DOHH2 (cell line): Measurements from ENCODE around the gene UBE2L3.

ENCODE experiments used
- H3F3A ChIP-seq: fragments of 200-600 bp; sonication (generic), shearing (Covaris generic); 2 replicates; pipeline ENCODE4 v1.6.0; 2016; ENCODE audit warnings: antibody characterized with exemption, mild to moderate bottlenecking; ENCODE audit not compliant: control insufficient read depth, insufficient read depth
- H3K27ac ChIP-seq: fragments of 200-600 bp; sonication (generic); 2 replicates; pipeline ENCODE4 v1.5.1; 2014; ENCODE audit warnings: low read depth, mild to moderate bottlenecking, low read length, moderate library complexity
- H3K27me3 ChIP-seq: fragments of 200-600 bp; sonication (generic); 2 replicates; pipeline ENCODE4 v1.6.1; 2014; ENCODE audit warnings: mild to moderate bottlenecking, low read length, mixed read lengths; ENCODE audit not compliant: control insufficient read depth
- H3K36me3 ChIP-seq: fragments of 200-600 bp; sonication (generic); 2 replicates; pipeline ENCODE4 v1.6.1; 2014; ENCODE audit warnings: mild to moderate bottlenecking, low read length, moderate library complexity, mixed read lengths; ENCODE audit not compliant: control insufficient read depth
- H3K4me1 ChIP-seq: fragments of 200-600 bp; sonication (generic); 2 replicates; pipeline ENCODE4 v1.6.1; 2014; ENCODE audit warnings: mild to moderate bottlenecking, low read length, mixed read lengths; ENCODE audit not compliant: control insufficient read depth
- H3K4me2 ChIP-seq: fragments of 200-600 bp; sonication (generic); 2 replicates; pipeline ENCODE4 v1.6.0; 2014; ENCODE audit warnings: mild to moderate bottlenecking, low read length, moderate library complexity
- H3K4me3 ChIP-seq: fragments of 200-600 bp; sonication (generic); 2 replicates; pipeline ENCODE4 v1.5.1; 2014; ENCODE audit warnings: mild to moderate bottlenecking, low read length, mixed read lengths
- H3K79me2 ChIP-seq: fragments of 200-600 bp; sonication (generic); 2 replicates; pipeline ENCODE4 v1.6.1; 2014; ENCODE audit warnings: mild to moderate bottlenecking, low read length, mixed read lengths; ENCODE audit not compliant: control insufficient read depth
- H3K9me2 ChIP-seq: fragments of 200-600 bp; sonication (generic); replicated peaks from 2 replicates; pipeline ENCODE4 v1.6.1; 2014; ENCODE audit warnings: mild to moderate bottlenecking, low read length, mixed read lengths; ENCODE audit not compliant: control insufficient read depth
- H3K9me3 ChIP-seq: fragments of 200-600 bp; sonication (generic); 2 replicates; pipeline ENCODE4 v1.6.1; 2014; ENCODE audit warnings: antibody characterized with exemption, low read length, mixed read lengths; ENCODE audit not compliant: control insufficient read depth, insufficient read depth
- H4K20me1 ChIP-seq: fragments of 200-600 bp; sonication (generic); 2 replicates; pipeline ENCODE4 v1.6.0; 2014; ENCODE audit warnings: low read depth, mild to moderate bottlenecking, antibody characterized with exemption, low read length, moderate library complexity; ENCODE audit not compliant: control insufficient read depth, insufficient read depth
- EZH2phosphoT487 ChIP-seq: fragments of 200-600 bp; sonication (generic); IDR thresholded peaks from 2 replicates; pipeline ENCODE4 v1.6.1; 2017; ENCODE audit warnings: borderline replicate concordance, mild to moderate bottlenecking, antibody characterized with exemption, low read length, moderate library complexity, mixed read lengths
- TF ChIP-seq, protein P1 (sequence below): fragments of 200-600 bp; sonication (generic); IDR thresholded peaks from one replicate; pipeline ENCODE4 v1.5.1; 2014; ENCODE audit warnings: antibody characterized with exemption, mild to moderate bottlenecking, low read depth, low read length; ENCODE audit not compliant: poor library complexity, severe bottlenecking

The UBE2L3 gene

DNA sequence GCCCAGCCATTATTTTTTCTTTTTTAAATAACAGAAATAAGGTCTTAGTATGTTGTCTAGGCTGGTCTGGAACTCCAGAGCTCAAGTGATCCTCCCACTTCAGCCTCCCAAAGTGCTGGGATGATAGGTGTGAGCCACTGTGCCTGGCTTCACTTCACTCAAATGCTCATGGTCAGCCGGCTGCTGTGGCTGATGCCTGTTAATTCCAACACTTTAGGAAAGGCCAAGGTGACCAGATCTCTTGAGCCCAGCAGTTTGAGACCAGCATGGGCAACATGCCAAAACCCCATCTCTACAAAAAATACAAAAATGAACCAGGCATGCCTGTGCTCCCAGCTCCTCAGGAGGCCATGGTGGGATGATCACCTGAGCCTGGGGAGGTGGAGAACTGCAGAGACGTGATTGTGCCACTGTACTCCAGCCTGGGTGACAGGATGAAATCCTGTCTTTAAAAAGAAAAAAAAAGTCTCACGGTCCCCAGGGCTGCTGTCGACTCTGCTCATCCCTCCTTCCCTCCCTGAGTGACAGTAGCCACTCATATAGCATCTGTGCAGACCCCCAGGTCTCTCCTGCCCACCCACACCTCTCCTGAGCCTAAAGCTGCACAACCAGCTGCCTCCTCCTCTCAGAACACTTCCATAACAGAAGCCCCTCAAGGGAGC lies 58.7 kb downstream of the UBE2L3 start:
- Histone ChIP-seq H3K4me2 (peak overlapping the region; percentile 22), H3K79me2 (peaks cover 82% of the 10 kb centered on the region), H3K36me3 (peaks cover 73% of the 10 kb centered on the region)

DNA sequence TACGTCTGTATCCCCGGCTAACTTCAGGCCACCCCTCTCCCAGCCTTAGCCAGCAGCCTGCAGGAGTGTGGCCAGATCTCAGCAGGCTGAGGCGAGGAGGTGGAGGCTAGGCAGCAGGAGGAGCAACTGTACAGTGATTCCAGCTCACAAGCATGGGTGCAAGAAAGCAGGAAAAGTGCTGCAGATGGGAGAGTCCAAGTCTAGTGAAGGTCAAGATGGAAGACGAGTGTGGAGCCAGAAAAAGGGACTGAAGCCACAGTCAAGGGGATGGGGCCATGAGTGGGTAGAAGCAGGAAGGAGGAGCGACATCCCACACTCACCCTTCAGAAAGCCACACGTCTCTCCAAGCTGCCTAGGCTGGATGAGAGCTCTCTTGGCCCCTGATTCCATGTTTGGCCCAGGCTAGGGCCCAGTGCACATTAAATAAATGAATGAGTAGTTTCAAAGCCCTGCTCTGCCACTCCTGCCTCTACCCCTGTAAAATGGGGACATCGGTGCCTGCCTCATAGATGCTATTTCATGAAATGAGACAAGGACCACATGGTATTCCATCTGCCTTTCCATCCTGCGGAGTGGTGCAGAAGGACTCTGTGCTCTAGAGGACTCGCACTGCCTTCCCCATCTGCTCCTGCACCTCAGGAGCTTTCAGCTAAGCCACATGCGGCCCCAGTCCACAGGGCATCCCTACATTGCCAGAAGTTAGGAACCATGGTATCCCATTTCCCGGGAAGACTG lies 59.4 kb downstream of the UBE2L3 start:
- Histone ChIP-seq H3K4me2 (peak overlapping the region; percentile 22), H4K20me1 (peaks cover 9% of the 10 kb centered on the region; the same call in 1 of the 2 replicates), H3K4me1 (peaks cover 55% of the 10 kb centered on the region)

More for the DNA sequence above, 58.7 kb downstream of the UBE2L3 start:
- Histone ChIP-seq H3K27ac (no peak overlapping the region), H3K9me2 (no peaks in the 10 kb centered on the region), H4K20me1 (peaks cover 9% of the 10 kb centered on the region; the same call in 1 of the 2 replicates), H3K9me3 (no peaks in the 10 kb centered on the region), H3K4me3 (no peak overlapping the region), H3K4me1 (peaks cover 55% of the 10 kb centered on the region), H3F3A (peaks cover 49% of the 10 kb centered on the region), H3K27me3 (no peaks in the 10 kb centered on the region)
- TF ChIP-seq EZH2phosphoT487 = no peak
- TF ChIP-seq, protein P1, sequence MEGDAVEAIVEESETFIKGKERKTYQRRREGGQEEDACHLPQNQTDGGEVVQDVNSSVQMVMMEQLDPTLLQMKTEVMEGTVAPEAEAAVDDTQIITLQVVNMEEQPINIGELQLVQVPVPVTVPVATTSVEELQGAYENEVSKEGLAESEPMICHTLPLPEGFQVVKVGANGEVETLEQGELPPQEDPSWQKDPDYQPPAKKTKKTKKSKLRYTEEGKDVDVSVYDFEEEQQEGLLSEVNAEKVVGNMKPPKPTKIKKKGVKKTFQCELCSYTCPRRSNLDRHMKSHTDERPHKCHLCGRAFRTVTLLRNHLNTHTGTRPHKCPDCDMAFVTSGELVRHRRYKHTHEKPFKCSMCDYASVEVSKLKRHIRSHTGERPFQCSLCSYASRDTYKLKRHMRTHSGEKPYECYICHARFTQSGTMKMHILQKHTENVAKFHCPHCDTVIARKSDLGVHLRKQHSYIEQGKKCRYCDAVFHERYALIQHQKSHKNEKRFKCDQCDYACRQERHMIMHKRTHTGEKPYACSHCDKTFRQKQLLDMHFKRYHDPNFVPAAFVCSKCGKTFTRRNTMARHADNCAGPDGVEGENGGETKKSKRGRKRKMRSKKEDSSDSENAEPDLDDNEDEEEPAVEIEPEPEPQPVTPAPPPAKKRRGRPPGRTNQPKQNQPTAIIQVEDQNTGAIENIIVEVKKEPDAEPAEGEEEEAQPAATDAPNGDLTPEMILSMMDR = no peak

DNA sequence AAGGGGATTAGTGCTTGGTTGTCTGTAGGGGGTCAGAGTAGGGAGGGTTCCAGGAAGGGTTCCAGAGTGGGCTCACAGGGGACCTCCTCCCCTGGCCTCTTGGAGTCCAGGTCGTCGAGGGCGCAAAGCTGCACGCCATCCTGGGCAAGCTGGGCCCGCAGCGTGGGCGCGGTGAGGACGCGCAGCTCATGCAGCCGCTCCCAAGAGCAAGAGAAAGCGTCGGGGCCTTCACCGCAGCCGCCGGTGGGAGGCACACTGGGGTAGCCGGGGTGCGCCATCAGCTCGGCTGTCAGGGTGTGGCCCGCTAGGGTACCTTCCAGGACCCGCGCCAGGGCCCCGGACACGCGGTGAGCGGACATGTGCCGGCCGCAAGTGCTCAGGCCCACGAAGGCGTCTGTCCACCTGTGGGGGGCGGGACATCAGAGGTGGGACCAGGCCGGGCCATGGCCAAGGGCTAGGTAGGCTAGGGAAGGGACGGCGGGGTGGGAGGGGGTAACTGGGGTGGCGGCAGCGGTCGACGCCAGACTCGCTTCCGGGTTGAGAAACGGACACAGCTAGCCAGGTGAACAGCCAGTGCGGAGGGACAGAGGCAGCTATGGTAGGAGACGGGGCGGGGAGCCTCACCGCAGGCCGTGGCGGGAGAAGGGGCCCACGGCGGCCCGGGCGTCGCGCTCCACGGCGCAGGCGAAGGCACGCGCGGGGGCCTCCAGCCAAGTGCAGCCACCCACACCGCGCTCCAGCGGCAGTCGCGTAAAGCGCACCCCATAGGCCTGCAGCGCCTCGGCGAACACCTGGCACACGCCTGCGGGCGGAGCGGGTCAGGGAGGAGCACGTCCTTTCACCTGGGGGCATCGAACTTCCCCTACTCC lies 61.1 kb downstream of the UBE2L3 start:
- Histone ChIP-seq H3K36me3 (peaks cover 52% of the 10 kb centered on the region), H3K4me3 (peak overlapping the region; percentile 92), H3K9me2 (no peaks in the 10 kb centered on the region), H3K27me3 (no peaks in the 10 kb centered on the region), H3K4me2 (peak overlapping the region; percentile 89), H3K27ac (peak overlapping the region; percentile 88), H3K4me1 (peaks cover 63% of the 10 kb centered on the region), H3K79me2 (peaks cover 62% of the 10 kb centered on the region), H3K9me3 (no peaks in the 10 kb centered on the region; the same call in 1 of the 2 replicates), H4K20me1 (0 out of 2 replicates have a peak, but pooled peaks cover 3% of the 10 kb centered on the region), H3F3A (peaks cover 35% of the 10 kb centered on the region)
- TF ChIP-seq, protein P1 = no peak
- no peak for TF ChIP-seq EZH2phosphoT487

More for the DNA sequence above, 59.4 kb downstream of the UBE2L3 start:
- H3K4me3 ChIP-seq = no peak overlapping the region
- TF ChIP-seq EZH2phosphoT487 = no peak
- TF ChIP-seq, protein P1 = no peak
- H3K27me3 ChIP-seq = no peaks in the 10 kb centered on the region
- no peak overlapping the region for H3K27ac ChIP-seq
- H3K9me2 ChIP-seq = no peaks in the 10 kb centered on the region
- H3K36me3 ChIP-seq = peaks cover 70% of the 10 kb centered on the region
- no peaks in the 10 kb centered on the region for H3K9me3 ChIP-seq
- H3F3A ChIP-seq = peaks cover 48% of the 10 kb centered on the region
- peaks cover 79% of the 10 kb centered on the region for H3K79me2 ChIP-seq
